ENCODE measurements around the gene KCNH8. TPM values are rescaled to one million over a fixed set of nuclear protein-coding genes. Genes with fewer than 3 reads are reported as not detected.

Gene KCNH8
- total RNA-seq, 2 experiments from 2014 or later = not detected

DNA sequence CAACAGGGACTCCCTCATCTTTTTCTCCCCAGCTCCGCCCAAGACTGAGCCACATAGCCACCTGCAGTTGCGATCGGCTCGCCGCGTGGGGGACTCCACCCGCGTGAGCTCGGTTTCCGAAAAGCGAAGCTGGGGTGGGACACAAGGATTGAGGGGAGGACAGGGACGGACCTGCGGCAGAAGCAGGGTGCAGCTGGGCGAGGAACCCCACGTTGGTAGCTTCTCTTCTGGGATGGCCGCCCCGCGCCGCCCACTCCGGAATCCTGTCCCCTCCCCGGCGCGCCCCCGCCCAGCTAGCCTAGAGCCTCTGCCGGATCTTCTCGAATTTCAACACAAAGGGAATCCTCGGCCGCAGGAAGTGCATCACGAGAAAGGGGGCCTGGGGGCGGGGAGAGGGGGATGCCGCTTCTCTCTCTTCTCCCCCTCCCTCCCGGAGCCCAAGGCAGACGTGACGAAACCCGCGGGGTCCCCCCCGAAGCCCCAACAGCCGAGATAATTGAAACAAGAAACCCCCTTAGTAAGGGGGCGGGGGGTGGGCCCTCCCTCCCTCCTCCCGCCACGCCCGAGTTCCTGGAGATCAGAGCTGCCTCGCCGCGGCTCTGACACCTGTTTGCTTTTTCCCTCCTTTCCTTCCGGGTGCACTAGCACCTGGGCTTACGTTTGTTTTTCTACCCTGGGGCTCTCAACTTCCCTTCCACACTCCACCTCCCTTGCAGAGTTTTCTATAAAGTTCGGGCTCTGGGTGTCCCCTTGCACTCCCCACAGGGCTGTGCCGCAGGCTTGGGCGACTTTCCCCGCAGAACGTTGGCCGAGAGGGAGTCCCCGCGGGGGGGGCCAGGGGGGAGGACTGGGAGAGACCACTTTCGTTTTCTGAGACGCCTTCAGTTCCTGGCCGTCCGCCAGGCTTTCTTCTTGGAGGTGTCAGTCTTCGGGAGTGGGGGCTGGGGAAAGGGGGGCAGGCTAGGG lies 1.3 kb upstream of the KCNH8 start:
- Mint-ChIP-seq H3K4me1 (peaks cover 21% of the 10 kb centered on the region), H3K27me3 (peaks cover 43% of the 10 kb centered on the region), H3K36me3 (ENCODE audit: low read depth) (no peaks in the 10 kb centered on the region), H3K27ac (peak overlapping the region; percentile 82), H3K4me3 (peak overlapping the region; percentile 79), H3K9me3 (peaks cover 12% of the 10 kb centered on the region)
- DNase-seq = peak; percentile 59
- ChIA-PET POLR2A (no interaction called here), CTCF (interaction anchor here (0.6 to 0.9 kb wide), 2 partner anchors 10 to 34 kb away, joined by 3 to 4 read pairs; no protein-coding TSS in a partner anchor)

- H3K9me3 Mint-ChIP-seq = peaks cover 12% of the 10 kb centered on the region
- peaks cover 21% of the 10 kb centered on the region for H3K4me1 Mint-ChIP-seq
- DNase-seq = no peak
- peaks cover 36% of the 10 kb centered on the region for H3K27me3 Mint-ChIP-seq
- no peaks in the 10 kb centered on the region for H3K36me3 Mint-ChIP-seq (ENCODE audit: low read depth)
- CTCF ChIA-PET = no interaction called here
- H3K27ac Mint-ChIP-seq = no peak overlapping the region
- peak overlapping the region; percentile 57 for H3K4me3 Mint-ChIP-seq
- POLR2A ChIA-PET = no interaction called here
These were observed 420 bp downstream of the KCNH8 start for GRCh38 chr3:19148768-19149091.

- peaks cover 12% of the 10 kb centered on the region for H3K9me3 Mint-ChIP-seq
- no peaks in the 10 kb centered on the region for H3K36me3 Mint-ChIP-seq (ENCODE audit: low read depth)
- POLR2A ChIA-PET = no interaction called here
- no peak overlapping the region for H3K4me3 Mint-ChIP-seq
- H3K27ac Mint-ChIP-seq = no peak overlapping the region
- CTCF ChIA-PET = interaction anchor here (0.6 to 1.2 kb wide), 2 partner anchors 10 to 14 kb away, joined by 3 to 4 read pairs; no protein-coding TSS in a partner anchor
- peaks cover 21% of the 10 kb centered on the region for H3K4me1 Mint-ChIP-seq
- peaks cover 39% of the 10 kb centered on the region for H3K27me3 Mint-ChIP-seq
- DNase-seq = peak; percentile 39
These were observed 1.1 kb downstream of the KCNH8 start for GRCh38 chr3:19149368-19149767.

DNA sequence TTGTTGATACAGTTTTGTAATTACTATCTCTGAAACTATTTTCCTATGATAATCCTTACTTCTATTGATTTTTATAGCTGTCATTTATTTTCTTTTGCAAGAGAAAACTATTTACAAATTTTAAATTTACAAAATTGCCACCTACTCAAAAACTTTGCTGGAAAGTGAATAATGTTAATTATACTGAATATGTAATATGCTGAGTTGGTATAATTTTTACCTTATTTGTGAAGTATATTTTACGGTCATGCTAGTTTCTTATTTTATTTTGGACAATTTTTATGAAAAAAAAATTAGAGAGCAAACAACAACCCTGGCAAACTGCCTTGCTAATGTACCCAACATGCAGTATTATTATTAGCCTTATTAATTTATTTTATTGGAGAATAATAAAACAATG lies 2.9 kb downstream of the KCNH8 start:
- H3K27ac Mint-ChIP-seq = no peak overlapping the region
- DNase-seq = no peak
- peaks cover 17% of the 10 kb centered on the region for H3K4me1 Mint-ChIP-seq
- peaks cover 3% of the 10 kb centered on the region for H3K9me3 Mint-ChIP-seq
- CTCF ChIA-PET = interaction anchor here (0.7 kb wide), 1 partner anchor 77 kb away, joined by 3 read pairs; no protein-coding TSS in a partner anchor
- no peak overlapping the region for H3K4me3 Mint-ChIP-seq
- POLR2A ChIA-PET = no interaction called here
- no peaks in the 10 kb centered on the region for H3K36me3 Mint-ChIP-seq (ENCODE audit: low read depth)
- H3K27me3 Mint-ChIP-seq = peaks cover 45% of the 10 kb centered on the region

- Mint-ChIP-seq H3K4me1 (no peaks in the 10 kb centered on the region), H3K4me3 (no peak overlapping the region), H3K9me3 (no peaks in the 10 kb centered on the region), H3K36me3 (ENCODE audit: low read depth) (no peaks in the 10 kb centered on the region), H3K27me3 (peaks cover 24% of the 10 kb centered on the region), H3K27ac (no peak overlapping the region)
- DNase-seq = no peak
- CTCF ChIA-PET = no interaction called here
- POLR2A ChIA-PET = no interaction called here
These were observed 6.5 kb downstream of the KCNH8 start for GRCh38 chr3:19154693-19155250.

- Mint-ChIP-seq H3K4me3 (no peak overlapping the region), H3K36me3 (ENCODE audit: low read depth) (no peaks in the 10 kb centered on the region), H3K27me3 (peaks cover 20% of the 10 kb centered on the region), H3K9me3 (no peaks in the 10 kb centered on the region), H3K27ac (no peak overlapping the region), H3K4me1 (no peaks in the 10 kb centered on the region)
- POLR2A ChIA-PET = no interaction called here
- DNase-seq = no peak
- CTCF ChIA-PET = no interaction called here
These were observed 7.1 kb downstream of the KCNH8 start for GRCh38 chr3:19155375-19155774.

- H3K9me3 Mint-ChIP-seq = no peaks in the 10 kb centered on the region
- no peak for DNase-seq
- H3K4me1 Mint-ChIP-seq = no peaks in the 10 kb centered on the region
- ChIA-PET CTCF (no interaction called here), POLR2A (no interaction called here)
- peaks cover 11% of the 10 kb centered on the region for H3K27me3 Mint-ChIP-seq
- no peaks in the 10 kb centered on the region for H3K36me3 Mint-ChIP-seq (ENCODE audit: low read depth)
- H3K4me3 Mint-ChIP-seq = no peak overlapping the region
- no peak overlapping the region for H3K27ac Mint-ChIP-seq
These were observed 11.8 kb downstream of the KCNH8 start for GRCh38 chr3:19159966-19160635.

- Mint-ChIP-seq H3K4me3 (no peak overlapping the region), H3K27ac (no peak overlapping the region), H3K36me3 (ENCODE audit: low read depth) (no peaks in the 10 kb centered on the region), H3K9me3 (no peaks in the 10 kb centered on the region), H3K27me3 (peaks cover 2% of the 10 kb centered on the region), H3K4me1 (no peaks in the 10 kb centered on the region)
- CTCF ChIA-PET = no interaction called here
- POLR2A ChIA-PET = no interaction called here
- DNase-seq = no peak
These were observed 17.3 kb downstream of the KCNH8 start for GRCh38 chr3:19165654-19166053.

DNA sequence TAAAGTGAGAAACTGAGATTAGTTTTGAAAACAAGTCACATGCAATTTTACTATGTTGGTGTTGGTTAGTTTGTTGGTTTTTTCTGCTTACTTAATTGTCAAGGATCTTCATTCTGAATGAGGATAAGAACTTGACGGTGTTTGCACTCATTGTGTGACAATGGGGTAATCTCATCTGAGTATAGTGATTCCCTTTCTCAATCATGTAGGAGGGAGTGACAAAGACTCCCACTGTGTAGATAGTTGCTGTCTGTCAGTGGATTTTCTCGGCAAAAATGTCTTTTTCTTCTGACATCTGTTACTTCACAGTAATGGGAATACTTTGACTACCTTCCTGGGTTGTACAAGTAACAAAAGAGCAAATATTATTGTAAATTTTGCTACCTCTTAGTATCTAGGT lies 23.5 kb downstream of the KCNH8 start:
- H3K9me3 Mint-ChIP-seq = no peaks in the 10 kb centered on the region
- no peak for DNase-seq
- H3K4me3 Mint-ChIP-seq = no peak overlapping the region
- CTCF ChIA-PET = no interaction called here
- no peaks in the 10 kb centered on the region for H3K4me1 Mint-ChIP-seq
- peaks cover 7% of the 10 kb centered on the region for H3K27me3 Mint-ChIP-seq
- H3K27ac Mint-ChIP-seq = no peak overlapping the region
- POLR2A ChIA-PET = no interaction called here
- H3K36me3 Mint-ChIP-seq (ENCODE audit: low read depth) = no peaks in the 10 kb centered on the region

DNA sequence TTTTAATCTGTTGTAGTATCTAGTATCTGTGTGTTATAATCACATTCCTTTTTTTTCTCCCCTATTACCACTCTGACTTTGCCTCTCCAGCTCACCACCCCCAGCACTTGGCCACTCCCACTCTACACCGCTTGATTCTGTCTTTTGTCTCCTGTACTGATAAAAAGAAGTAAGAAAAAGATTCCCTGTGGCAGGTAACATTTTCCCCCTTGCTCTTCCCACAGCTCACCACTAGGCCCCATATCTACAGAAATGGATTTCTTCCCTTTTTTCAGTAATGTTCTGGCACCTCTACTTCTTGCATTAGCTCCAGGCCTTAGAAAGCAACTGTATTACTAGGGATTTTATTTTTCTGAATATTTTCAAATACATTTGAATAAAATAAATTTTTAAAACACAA lies 25.6 kb downstream of the KCNH8 start:
- Mint-ChIP-seq H3K4me1 (no peaks in the 10 kb centered on the region), H3K27ac (no peak overlapping the region), H3K9me3 (no peaks in the 10 kb centered on the region), H3K27me3 (peaks cover 12% of the 10 kb centered on the region), H3K4me3 (no peak overlapping the region), H3K36me3 (ENCODE audit: low read depth) (no peaks in the 10 kb centered on the region)
- DNase-seq = no peak
- CTCF ChIA-PET = no interaction called here
- POLR2A ChIA-PET = no interaction called here

DNA sequence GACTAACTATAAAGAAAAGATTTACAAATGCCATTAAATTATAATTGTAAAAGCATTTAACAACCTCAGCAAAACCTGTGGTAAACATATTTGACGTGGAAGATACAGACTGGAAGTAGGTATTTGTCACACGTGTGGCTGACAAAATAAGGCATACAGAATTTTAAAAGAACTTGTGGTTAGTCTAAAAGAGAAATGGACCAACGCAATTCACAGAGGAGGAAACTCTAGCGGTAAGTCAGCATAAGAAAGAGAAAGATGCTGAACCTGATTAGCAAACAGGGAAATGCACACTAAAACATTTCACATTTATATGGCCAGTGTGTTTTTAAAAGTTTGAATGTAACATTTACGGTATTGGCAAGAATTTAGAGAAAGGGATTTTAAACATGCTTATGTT lies 35.3 kb downstream of the KCNH8 start:
- Mint-ChIP-seq H3K36me3 (ENCODE audit: low read depth) (no peaks in the 10 kb centered on the region), H3K9me3 (no peaks in the 10 kb centered on the region), H3K27ac (no peak overlapping the region), H3K4me1 (peaks cover 4% of the 10 kb centered on the region), H3K27me3 (peaks cover 15% of the 10 kb centered on the region), H3K4me3 (no peak overlapping the region)
- POLR2A ChIA-PET = no interaction called here
- DNase-seq = no peak
- CTCF ChIA-PET = no interaction called here

- ChIA-PET POLR2A (no interaction called here), CTCF (no interaction called here)
- Mint-ChIP-seq H3K36me3 (ENCODE audit: low read depth) (no peaks in the 10 kb centered on the region), H3K4me3 (no peak overlapping the region), H3K27ac (no peak overlapping the region), H3K9me3 (no peaks in the 10 kb centered on the region), H3K4me1 (peaks cover 7% of the 10 kb centered on the region), H3K27me3 (peaks cover 4% of the 10 kb centered on the region)
- no peak for DNase-seq
These were observed 41.8 kb downstream of the KCNH8 start for GRCh38 chr3:19190126-19190525.

DNA sequence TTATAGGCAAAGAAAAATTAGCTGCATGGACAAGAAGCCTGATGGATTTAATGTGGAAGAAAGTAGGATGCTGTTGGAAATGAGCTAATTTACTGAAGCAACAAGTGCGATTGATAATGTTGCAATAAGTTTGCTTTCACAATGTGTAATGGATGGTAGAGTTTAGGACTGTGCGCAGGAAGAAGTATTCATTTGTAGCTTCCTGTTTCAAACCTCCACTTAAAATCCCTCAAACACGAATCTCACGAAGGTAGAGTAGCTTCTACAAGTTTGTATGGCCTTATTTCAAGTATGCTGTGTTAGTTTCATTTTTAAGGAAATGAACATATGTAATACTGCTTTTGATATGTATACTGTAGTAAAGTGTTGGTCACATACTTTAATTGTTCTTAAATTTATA lies 42.3 kb downstream of the KCNH8 start:
- H3K4me1 Mint-ChIP-seq = peaks cover 7% of the 10 kb centered on the region
- ChIA-PET POLR2A (no interaction called here), CTCF (interaction anchor here (0.6 kb wide), 1 partner anchor 8 kb away, joined by 3 read pairs; no protein-coding TSS in a partner anchor)
- no peak for DNase-seq
- no peaks in the 10 kb centered on the region for H3K27me3 Mint-ChIP-seq
- no peaks in the 10 kb centered on the region for H3K36me3 Mint-ChIP-seq (ENCODE audit: low read depth)
- H3K27ac Mint-ChIP-seq = no peak overlapping the region
- no peaks in the 10 kb centered on the region for H3K9me3 Mint-ChIP-seq
- H3K4me3 Mint-ChIP-seq = no peak overlapping the region
